Measurements from ENCODE around the gene UFM1.
"Not testable (repeated sequence)": the region's sequence is repeated elsewhere in the genome, so short reads cannot be mapped to it uniquely, and the experiment has no call there.

UFM1 gene

DNA sequence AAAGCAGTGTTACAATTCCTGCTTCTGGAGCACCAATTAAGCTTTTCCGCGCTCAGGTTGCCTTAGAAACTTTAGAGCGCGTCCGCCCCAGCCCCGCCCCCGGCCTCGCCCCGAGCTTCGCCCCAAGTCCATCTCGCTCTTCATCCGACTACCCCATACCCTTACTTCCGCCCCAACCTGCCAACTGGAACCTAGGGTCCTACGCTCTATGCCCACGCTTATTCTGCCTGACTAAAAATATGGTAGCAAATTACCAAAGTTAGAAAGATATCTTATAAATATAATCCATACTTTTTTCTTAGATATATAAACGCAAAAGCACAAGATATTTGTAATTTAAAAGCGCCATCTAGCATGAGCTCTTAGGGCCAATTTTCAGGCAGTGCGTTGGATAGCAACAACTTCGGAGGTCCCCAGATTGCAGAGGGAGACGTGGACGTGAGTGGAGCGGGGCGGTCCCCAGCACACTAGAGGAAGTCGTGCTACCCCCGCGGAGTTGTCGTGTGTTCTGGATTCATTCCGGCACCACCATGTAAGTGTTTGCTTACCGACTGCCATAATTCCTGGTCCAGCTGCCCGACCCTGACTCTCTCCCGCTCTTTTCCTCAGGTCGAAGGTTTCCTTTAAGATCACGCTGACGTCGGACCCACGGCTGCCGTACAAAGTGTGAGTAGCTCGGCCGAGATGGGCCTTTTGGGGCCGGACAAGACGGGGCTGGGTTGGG, at the start of gene UFM1:
UFM1 (plus strand) TSS at position 462 of the 724 bp plus-strand sequence; CDS start at position 531, 69 bp downstream.
- peak; percentile 93 for DNase-seq (ENCODE audit: low spot score)

DNA sequence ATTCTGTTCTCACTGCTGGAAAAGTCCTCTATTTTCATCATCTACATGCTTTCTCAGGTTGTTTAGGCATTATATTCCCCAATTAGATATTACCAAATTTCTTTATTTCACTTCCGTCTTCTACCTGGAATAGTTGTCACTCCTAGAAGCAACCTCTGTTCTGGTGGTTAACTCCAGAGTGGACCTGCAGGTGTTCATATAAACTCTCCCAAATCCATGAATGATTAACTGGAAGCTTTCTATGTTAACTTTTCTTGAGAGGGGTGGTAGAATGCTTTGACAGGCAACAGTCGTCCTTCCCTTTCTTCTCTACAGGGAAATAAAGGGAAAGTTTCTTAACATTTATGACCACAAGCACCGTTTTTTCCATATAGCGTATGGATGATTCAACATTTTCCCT, 48.4 kb upstream of the UFM1 start:
- no peak for DNase-seq (ENCODE audit: low spot score)

DNA sequence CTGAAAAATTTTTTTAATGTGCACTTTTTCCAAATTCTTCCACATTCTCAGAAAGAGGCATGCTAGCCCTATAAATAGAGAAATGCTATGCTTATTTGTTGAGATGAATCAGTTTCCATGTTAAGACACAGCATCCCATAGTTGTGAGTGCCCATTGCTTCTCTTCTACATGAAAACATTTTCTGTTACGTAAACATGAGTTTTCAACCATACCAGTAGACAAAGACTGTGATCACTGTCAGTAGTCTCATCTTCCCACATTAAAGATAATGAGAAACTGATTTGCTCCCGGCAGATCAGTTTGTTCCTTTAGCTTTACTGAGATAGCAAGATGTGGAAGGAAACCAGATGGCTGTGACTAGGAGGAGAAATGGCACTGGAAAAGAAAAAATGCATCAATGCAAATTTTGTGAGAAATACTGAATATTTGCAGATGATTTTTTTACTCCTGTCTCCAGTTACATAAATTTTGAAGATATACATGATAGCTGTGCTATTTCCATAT, 45.8 kb upstream of the UFM1 start:
- DNase-seq (ENCODE audit: low spot score): no peak

DNA sequence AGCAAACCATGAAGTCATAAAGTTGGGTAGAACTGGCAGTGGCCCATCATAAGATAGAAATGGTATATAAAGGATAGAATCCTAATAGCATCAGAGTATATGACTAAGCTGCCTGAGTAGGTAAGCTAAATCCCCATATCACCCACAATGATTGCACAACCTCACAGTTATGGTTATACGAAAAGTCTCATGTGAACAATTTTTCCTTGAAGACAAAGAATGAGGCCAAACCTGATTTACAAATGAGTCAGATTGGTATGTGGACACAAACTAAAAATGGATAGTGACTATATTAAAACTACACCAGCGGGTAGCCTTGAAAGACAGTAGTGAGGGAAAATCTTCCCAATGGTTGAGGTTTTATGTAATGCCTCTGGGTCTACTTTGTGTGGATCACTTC, 40.9 kb upstream of the UFM1 start:
- DNase-seq (ENCODE audit: low spot score): peak; percentile 37

DNA sequence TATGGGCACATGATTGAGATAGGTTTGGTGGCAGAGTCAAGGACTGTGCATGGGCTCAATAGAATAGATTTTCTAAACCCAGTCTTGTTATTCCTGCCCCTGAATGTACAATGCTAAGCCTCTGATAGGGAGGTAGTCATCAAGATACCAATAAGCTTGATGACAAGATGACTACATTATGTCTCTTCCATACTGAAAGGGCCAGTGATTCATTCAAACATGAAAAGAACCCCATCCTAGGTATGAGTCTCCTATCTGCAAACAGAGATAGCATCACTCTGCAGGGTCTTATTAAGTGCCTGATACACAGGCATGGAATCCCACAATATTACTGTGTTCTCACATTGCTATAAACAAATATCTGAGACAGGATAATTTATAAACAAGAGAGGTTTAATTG, 40.3 kb upstream of the UFM1 start:
- no peak for DNase-seq (ENCODE audit: low spot score)

DNA sequence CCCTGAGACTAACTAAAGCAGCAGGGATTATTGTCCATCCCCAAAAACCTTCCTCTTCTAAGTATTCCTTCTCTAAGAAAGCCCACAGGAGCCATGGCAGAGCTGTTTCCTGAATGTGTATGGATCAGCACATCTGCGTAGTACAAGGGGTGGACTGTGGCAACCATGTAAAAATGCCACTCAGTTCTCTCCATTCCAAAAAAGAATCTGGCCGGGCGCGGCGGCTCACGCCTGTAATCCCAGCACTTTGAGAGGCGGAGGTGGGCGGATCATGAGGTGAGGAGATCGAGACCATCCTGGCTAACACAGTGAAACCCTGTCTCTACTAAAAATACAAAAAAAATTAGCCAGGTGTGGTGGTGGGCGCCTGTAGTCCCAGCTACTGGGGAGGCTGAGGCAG, 38.5 kb upstream of the UFM1 start:
- DNase-seq (ENCODE audit: low spot score): not testable (repeated sequence)

DNA sequence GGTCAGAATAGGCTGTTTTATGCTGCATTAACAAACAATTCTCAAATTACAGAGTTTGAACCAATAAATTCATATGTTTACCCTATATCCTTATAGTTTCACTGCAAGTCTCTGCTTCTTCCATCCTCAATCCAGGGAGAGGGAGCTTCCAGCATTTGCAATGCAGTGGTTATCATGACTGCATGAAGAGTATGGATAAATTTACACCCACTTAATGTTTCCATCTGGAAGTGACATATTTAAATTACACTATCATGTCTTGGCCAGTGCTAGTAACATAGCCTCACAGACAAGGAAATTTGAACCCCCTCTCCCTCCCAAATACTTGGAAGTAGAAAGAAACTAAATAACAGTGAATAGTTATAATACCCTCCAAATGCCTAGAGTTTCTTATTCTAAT, 33.5 kb upstream of the UFM1 start:
- DNase-seq (ENCODE audit: low spot score): no peak

DNA sequence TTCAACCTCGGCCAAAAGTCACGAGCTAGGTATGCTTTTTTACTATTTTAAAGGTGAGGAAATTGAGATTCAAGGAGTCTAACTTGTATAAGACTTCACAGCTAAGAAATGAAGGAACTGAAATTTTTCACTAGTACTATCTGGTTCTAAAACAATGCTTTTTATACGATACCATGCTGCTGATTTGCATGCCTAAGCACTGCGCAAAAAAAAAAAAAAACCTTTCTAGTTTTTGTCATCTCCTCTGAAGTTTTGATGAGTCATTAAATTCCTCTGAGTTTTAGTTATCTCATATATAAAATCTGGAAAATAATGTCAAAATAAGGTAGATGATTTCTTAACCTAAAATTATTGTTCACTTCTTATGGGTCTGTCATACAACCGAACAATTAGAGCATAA, 28.0 kb upstream of the UFM1 start:
- no peak for DNase-seq (ENCODE audit: low spot score)

DNA sequence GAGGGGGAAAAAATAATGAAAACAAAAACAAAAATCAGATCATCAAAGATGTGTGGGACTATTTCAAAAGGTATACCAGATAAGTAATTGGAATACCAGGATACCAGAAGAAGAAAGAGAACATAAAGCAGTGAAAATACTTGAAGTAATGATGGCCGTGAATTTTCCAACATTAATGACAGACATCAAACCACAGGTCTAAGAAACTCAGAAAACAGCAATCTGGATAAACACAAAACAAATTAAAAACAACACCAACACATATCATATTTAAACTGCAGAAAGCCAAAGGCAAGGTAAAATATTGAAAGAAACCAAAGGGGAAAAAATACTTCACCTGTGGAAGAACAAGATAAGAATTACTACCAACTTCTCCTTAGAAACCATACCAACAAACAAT, 24.2 kb upstream of the UFM1 start:
- DNase-seq (ENCODE audit: low spot score): no peak

DNA sequence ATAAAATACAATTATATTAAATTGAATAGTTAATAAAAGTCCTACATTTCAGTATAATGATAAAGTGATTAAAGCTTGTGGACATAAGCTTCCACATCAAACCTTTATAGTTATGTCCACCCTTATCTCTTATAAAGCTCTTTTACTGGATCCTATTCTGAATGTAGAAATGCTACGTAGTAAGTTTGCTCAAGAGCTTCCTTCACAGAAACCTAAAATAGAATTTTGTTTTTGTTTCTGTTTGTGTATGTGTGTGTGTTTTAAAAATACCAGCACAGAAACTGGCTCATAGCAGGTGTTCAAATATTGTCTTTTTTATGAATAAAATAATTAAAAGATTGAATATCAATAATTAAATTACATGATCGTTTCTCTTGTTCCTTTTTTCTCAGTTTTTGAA, 21.0 kb upstream of the UFM1 start:
- no peak for DNase-seq (ENCODE audit: low spot score)

DNA sequence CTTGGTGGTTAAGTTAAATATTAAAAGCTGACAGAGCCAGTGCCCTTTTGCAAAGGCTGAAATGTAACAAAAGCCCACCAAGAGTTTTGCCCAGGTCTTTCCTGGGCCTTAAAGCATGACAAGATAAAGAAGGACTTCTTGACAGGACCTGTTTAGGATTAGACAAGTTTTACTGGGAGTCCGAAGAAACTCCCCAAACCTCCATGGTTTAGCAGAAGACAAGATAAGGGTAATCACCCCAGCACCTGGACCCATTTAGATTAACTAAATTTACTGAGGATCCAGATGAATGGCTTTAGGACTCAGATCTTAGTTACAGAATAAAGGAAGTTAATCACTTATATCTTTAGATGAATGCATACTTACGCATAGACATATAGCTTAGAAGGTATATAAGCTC, 14.8 kb upstream of the UFM1 start:
- no peak for DNase-seq (ENCODE audit: low spot score)

DNA sequence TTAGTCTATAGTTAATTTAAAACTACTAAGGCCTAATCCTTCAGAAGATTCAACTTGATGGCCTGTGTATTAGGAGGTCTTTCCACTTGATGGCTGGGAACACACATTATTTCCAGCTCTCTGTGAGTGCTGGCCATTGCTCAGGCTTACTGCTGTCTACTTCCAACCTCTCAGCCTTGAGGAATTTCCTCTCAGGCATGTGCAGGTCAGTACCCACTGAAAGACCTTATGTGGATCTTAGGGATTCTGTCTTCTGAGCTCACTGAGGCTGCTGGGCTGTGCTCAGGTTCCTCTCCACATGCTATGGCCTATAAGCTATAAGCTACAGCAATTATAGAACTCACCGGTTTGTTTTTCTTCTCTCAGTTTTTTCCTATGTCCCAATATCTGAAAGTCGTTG, 11.6 kb upstream of the UFM1 start:
- DNase-seq (ENCODE audit: low spot score): no peak

DNA sequence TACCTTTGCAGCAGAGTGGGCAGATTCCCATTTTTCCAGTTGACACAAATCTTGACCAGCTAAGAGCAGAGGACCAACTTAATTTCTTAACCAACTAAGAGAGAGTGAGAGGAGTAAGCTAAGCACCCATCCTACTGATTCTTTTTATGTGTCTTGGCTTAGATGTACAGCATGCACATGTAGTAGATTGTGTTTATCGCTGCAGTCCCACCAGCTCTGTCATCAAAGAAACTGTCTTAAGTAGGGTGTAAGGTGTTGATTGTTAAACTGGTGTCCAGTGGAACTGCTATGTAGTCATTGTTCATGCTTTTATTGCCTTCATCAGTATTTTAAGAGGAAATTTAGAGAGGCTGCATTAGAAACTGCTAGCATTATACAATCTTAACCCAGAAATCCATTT, 9.0 kb upstream of the UFM1 start:
- no peak for DNase-seq (ENCODE audit: low spot score)

DNA sequence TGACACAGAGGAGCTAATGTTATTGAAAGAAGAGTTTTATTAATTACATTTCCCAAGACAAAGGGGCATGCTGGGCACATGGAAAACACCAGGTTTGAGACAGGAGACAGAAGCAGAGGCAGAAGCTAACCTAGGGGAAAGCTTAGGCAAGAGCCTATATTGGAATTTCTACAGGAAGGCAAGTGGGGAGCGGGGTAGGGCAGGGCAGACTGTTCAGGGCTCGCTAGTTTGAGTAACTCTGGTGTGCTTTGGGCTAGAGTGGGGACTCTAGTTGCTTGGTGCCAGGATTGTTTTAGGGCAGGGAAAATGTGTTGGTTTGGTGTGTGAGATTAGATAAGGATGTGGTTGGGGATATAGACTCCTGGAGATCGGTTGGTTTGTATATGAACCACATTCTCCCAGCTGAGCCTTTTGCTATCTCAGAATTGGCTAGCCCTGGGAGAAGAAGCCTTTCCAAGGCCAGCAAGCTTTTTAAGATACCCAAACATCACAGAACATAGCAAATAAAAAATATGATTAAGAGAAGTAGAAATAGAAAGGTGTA, 8.4 kb upstream of the UFM1 start:
- no peak for DNase-seq (ENCODE audit: low spot score)

DNA sequence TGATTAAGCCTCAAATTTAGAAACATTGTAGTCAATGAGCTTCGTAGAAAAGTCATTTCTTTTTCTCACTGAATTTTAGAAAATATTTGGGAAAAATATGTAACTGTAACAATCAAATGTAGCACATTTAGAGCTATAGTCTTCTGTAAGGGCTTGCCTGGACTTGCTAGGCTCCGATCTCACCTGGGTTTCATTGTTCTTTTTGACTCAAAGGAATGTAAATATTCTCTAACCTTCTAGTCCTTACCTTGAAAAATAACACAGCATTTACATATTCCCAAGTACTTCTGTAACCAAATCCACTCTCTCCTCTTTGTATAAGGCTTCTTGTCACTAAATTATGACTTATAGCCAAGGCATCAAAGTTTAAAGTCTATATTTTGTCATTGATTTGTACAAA, 2.9 kb upstream of the UFM1 start:
- DNase-seq (ENCODE audit: low spot score): no peak

DNA sequence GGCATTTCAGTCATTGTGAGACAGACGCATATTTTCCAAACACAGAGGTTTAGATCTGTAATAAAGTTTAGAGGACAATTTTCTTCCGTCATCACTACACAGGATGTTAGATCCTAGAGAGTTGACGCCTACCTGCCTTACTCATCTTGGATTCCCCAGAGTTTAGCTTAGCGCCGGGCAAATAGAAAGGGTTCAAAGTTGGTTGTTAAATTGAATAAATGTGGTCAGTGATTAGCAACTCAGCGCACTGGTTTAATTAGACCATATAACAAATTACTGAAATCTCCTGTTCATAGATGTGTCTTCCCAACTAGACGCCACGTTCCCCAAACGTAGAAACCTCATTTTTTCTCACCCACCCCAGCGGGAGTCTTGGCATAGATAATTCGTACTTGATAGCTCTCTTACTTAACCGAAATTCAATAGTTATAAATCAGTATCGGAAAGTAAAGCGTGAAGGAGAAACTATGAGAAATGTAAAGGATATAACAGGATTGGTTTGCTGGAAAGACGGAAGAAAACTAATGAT, 726 bp upstream of the UFM1 start:
- peak; percentile 11 for DNase-seq (ENCODE audit: low spot score)

DNA sequence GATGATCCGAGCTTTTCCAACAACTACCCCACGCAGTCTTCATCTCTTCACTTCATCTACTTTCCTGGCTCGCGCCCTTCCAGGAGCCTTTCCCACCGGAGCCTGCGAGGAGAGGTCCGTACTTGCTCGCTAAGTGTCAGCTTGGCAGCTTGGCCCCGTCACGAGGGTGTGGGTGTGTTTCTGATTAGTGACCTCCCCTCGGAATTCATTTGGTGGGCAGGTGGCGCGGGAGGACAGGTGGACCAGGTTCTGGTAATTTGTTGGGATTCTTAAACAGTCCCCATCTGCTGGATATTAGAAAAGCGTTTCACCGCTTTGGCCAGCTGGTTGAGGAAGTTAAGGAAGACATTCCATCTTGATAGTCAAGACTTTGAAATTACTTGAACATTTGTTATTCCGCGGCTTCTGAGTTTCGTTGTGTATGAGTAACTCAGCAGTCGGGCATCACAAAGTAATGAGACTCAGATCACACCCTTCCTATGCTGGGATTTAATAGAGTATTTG, 515 bp downstream of the UFM1 start:
- peak; percentile 54 for DNase-seq (ENCODE audit: low spot score)

DNA sequence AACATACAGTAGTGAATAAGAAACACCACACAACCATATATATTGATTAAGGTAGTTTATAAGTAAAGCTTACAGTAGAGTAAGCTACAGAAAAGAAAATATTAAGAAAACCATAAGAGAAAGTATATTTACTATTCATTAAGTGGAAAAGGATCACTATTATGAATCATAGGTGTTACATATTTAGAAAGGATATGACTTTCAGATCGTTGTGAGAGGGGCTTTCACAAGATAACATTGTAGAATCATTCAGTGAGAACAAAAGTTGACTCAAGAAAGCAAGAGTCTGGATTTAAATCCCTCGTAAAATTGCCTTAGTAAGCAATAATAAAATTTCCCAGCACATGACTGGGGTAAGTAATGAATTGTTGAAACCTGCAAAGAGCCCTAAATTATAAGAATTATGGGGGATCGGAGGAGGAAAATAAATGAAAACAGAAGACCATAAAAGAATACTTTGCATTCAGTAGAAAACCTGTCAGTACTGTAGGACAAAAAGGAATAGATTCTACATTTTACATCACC, 6.0 kb downstream of the UFM1 start:
- DNase-seq (ENCODE audit: low spot score): no peak

DNA sequence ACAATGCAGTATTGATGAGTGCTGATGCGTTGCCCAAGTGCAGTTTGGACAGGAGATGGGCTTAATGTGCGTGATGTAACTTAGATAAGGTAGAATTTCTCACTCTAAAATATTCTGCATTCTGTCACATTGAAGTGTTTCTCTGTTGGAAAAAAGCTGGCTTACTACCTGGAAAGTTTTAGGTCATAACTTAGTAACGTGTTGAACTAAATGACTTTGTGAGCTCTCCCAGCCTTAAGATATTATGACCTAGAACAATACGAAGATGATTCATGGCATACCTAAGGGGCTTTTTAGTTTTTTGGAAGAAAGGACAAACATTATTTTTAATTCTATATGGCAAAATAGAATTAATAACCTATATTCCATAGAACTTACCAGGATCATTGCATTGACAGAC, 9.0 kb downstream of the UFM1 start:
- DNase-seq (ENCODE audit: low spot score): no peak

DNA sequence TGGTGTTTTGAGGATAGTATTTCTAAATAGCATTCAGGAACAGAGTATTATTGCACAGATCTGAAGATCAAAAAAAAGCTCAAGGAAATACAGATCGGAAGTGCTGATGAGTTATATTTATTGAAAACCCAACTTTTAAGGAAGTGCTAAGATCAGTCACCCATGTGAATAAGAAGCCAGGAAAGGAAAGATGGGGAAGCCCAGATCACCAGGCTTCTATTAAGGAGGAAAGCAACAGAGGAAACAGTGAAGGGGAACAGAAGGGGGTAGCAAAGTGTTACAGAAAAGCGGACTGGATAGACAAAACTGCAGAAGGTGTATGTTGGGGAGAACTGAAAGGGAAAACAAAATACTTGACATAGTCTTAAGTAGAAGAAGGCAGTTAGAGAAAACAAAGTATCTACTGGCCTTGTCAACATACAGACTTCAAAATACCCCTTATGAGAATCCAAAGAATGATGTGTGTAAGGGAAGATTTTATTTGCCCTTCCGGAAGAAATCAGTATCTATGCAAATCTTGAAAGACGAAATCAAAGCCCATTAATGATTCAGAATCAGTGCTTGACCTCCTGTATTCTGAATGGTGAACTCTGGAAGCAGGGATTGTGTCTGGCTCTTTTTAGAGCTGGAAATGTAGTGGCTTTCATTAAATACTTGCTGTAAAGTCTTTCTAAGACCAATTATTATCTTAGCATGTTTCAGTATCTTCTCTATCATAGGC, 12.1 kb downstream of the UFM1 start:
- no peak for DNase-seq (ENCODE audit: low spot score)

DNA sequence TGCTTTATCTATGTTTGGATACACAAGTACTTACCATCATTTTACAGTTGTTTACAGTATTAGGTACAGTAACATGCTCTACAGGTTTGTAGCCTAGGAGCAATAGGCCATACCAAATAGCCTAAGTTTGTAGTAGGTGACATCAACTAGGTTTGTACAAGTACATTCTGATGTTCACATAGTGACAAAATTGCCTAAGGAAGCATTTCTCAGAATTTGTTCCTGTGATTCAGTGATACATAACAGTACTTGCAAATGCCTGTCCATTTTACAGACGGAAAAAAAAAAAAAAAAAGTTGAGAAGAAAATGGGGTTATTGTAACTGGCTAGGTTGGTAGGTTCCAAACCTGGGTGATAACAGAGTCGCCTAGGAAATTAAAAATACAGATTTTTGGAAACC, 13.6 kb downstream of the UFM1 start:
- no peak for DNase-seq (ENCODE audit: low spot score)

DNA sequence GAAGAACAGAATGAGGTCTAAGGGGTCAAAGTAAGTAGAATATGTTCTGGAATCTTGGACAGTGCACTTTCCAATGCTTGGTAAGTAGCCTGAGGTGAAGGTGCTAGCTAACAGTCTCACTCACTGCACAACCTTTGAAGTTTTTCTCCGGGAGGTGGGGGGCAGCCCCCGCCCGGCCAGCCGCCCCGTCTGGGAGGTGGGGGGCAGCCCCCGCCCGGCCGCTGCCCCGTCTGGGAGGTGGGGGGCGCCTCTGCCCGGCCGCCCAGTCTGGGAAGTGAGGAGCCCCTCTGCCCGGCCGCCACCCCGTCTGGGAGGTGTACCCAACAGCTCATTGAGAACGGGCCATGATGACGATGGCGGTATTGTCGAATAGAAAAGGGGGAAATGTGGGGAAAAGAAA, 14.1 kb downstream of the UFM1 start:
- DNase-seq (ENCODE audit: low spot score): not testable (repeated sequence)

DNA sequence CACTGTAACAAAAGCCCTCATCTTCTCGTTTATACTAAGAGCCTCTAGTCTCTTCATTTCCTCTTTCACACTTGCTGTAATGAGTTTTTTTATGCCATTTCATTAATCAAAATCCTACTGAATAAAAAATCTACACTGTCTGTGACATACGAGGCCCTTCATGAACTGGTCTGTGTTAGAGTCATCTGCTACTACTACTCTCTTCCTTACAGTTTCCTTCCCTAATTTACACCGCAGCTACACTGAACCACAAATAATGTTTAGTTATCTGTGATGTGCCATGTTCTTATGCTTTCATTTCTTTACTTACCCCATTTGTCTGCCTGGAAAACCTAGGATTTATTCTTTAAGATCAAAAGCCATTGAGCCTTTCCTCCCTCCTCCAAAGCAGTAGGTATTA, 16.0 kb downstream of the UFM1 start:
- no peak for DNase-seq (ENCODE audit: low spot score)

Measured in GM03348 (cell line).